ENCODE data around the gene KRT2.

Gene KRT2

DNA sequence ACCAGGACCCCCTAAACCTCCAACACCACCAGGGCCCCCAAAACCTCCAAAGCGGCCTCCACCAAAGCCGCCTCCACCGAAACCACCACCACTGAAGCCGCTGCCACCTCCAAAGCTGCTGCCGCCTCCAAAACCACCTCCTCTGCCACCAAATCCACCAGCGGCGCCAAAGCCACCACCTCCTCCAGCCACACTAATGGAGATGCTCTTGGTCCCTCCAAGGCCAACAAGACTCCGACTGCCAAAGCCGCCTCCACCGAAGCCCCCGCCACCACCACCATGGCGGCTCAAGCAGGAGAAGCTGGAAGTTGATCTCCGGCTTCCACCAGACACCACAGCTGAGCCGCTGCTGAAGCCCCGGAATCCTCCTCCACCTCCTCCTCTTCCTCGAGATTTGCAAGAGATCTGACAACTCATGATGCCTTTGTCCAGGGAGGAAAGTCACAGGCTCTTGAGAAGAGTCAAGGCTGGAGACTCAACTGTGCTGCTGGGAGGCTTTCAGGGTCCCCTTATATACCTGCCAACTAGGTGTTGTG, at the start of gene KRT2:
TSS of gene KRT2 (minus strand) at position 486 of the 536 bp plus-strand sequence. CDS start at position 417, 69 bp downstream.
- DNase-seq (ENCODE audit: low spot score): no peak

DNA sequence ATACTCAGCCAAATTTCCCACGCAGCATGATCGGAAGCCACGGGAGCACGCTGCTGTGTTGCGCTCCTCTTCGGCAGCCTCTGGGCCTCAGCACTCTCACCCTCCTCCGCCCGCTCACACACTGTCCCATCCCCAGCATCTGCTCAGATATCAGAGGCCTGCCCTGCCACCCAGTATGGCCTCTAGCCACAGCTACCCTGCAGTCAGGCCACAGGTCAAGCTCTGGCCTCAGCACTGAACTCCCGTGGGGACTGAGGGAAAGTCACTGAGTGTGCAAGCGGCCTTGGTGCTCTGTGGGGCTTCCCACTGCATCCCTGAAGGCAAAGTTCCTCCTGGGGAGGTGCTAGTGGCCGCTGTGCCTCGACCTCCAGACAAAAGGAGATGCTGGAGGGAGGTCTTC, 49.3 kb upstream of the KRT2 start:
- DNase-seq (ENCODE audit: low spot score): no peak

DNA sequence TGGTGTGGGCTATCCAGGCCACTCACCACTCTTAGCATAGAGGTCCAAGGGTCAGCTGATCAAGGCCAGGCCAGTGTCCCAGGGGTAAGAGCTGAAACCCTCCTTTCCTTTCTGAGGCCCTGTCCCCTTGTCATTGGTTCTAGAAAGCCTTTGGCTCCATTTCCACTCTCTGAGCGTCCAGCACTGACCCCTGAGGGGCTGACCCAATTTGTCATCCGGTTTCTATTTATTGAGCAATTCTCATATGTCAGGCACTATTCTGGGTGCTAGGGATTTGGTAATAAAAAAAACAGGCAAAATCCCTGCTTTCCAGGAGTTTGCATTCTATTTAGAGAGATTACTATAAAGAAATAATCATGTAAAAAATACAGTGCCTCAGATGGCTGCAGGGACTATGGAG, 47.9 kb upstream of the KRT2 start:
- no peak for DNase-seq (ENCODE audit: low spot score)

DNA sequence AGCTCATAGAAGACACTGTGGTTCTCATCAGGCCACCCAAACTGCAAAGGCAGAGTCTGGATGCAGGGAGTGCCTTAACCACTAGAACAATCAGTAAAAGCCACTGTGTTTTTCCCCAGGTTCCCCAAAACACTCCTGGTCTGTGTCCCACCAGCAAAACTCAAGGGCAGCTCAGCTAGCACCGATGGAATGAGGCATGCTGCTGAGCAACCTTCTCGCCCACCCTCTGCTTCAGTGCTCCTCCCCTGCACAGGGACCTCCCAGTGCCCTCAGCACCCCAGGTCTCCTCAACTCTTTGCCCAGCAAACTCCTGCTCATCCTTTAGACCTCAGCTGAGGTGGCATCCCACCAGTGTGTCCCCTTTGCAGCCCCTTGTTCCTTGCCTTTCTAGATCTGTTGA, 47.4 kb upstream of the KRT2 start:
- DNase-seq (ENCODE audit: low spot score): no peak

DNA sequence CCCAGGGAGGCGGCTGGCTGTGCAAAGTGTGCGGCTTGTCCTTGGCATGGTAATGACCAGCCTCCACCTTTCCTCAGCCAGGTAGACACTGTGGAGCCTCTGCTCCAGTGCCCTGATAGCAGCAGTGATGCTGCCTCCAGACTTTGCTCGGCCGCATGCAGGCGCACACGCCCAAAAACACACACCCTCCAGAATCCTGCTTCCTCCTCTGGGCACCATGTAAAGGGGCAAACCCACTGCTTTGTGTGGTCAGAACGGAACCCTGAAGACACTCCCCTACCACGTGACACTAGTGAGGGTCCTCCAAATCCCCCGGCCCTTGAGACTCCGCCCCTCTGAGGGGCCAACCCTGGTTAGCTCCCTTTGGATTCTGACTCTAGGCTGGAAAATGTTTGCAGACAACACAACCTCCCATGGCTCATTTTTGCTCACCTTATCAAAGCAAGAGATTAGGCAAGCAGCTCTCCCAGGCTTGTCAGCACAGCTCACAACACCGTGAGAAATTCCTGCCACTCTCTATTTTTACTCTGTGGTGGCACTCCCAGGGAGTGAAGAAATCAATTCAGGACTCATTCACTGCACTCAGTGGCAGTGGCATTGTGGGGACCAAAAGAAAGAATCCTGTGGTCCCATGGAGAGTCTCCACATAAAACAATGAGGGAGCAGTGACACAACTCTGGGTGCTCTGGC, 46.8 kb upstream of the KRT2 start:
- no peak for DNase-seq (ENCODE audit: low spot score)

DNA sequence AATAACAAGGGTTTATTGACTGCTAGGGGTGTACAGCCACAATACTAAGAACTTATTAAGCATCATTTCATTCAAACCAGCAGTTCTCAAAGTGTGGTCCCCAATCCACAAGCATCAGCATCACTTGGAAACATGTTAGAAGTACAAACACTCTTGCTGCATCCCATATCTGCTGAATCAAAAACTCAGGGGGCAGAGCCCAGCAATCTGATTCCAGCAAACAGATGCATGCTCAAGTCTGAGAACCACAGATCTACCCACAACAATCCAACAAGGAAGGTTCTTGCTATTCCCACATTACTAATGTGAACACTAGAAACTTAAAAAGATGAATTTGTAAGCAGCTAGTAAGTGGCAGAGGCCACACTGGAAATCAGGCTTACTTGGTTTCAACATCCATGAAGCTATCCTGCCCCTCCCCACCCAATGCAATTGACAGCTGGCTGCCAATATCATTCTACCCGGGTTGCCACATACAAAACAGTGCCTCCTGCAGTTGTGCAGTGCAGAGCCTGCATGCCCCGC, 45.1 kb upstream of the KRT2 start:
- DNase-seq (ENCODE audit: low spot score): no peak

DNA sequence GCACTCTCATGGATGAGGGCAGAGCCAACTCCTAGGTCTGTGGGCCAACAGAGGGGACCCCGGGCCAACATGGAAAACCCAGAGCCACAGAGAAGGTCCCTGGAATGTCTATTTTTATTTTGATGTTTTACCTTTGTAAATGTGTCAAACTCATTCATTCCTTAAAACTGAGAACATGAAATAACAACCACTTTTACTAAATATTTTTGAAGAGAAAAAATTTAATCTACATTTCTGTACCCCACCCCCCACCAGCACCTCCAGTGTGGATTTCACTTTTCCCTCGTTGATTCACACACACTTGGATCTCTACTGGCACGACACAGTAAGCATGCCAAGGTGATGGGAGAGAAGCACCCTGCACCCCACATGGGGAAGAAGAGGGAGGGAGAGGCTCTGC, 44.6 kb upstream of the KRT2 start:
- no peak for DNase-seq (ENCODE audit: low spot score)

DNA sequence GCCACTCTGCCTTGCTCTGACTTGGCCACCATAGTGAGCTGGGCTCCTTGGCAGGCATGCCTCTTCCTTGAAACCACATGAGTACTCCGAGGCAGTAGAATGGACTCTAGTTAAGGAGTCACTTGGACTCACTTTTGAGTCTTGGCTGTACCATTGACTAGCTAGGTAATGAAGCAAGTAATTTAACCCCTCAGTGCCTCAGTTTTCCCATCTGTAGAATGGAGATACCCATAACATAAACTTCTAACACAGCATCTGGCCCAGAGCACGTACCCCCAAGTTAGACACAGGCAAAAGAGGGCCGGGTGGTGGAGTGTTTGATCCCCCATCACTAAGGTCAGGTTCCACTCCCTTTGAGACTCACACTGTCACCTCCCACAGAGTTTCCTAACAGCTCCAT, 43.0 kb upstream of the KRT2 start:
- no peak for DNase-seq (ENCODE audit: low spot score)

DNA sequence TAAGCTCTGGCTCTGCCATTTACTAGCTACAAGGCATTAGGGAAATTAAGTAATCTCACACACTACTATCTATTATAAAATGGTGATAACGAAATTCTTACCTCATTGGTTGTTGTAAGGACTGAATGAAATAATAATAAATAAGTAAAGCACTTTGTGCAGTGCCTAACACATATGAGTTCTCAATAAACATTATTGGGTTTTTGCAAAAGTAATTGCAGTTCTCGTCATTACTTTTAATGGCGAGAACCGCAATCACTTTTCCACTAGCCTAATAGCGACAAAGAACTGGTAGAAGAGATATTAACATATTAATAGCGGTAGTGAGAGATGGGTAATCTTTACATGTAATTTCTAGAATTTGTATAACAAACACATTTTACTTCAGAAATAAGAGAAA, 42.1 kb upstream of the KRT2 start:
- no peak for DNase-seq (ENCODE audit: low spot score)

DNA sequence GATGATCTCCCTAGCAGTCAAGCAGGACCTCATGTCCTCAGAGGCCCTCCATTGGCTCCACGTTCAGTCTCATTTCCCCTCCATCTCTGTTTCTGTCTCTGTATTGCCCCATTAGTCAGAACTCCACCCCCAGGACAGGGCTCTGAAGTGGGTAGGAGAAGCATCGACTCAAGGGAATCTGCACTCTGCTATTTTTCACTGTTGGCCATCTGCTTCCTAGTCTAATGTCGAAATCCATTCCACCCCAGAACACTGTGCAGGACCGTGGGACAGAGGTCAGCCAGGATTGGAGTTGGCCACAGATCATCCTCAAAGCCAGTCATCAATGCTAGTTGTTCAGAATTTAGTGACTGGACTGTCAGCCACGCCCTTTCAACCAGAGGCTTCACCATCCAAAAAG, 41.2 kb upstream of the KRT2 start:
- DNase-seq (ENCODE audit: low spot score): no peak

DNA sequence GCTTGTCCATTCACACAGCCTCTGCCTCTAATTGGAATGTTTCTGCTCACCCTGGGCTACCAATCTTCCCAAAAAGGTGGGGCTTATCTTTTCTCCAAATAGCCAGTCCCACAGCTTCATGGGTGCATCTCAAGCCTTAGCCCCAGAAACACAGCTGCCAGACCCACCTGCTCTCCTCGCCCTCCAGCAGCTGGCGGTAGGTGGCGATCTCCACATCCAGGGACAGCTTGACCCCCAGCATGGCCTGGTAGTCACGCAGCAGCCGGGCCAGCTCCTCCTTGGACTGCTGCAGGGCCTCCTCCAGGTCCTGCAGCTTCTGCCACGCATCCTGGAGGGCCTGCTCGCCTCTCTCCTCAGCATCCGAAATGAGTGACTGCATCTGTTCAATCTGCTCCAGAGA, 40.2 kb upstream of the KRT2 start:
- no peak for DNase-seq (ENCODE audit: low spot score)

DNA sequence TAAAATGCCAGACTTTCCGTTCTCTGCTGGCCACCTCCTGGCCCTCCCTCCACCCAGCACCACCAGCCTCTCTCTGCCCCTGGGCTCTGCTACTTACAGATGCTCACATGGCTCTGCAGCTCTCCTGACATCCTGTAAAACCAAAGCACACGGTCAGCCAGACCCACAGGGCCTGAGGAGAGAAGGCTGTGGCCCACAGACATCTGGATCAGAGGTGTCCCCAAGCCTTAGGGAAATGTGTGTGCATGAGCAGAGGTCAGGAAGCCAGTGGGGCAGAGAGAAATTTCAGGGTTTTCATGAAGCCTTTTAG, 39.8 kb upstream of the KRT2 start:
- DNase-seq (ENCODE audit: low spot score): no peak

DNA sequence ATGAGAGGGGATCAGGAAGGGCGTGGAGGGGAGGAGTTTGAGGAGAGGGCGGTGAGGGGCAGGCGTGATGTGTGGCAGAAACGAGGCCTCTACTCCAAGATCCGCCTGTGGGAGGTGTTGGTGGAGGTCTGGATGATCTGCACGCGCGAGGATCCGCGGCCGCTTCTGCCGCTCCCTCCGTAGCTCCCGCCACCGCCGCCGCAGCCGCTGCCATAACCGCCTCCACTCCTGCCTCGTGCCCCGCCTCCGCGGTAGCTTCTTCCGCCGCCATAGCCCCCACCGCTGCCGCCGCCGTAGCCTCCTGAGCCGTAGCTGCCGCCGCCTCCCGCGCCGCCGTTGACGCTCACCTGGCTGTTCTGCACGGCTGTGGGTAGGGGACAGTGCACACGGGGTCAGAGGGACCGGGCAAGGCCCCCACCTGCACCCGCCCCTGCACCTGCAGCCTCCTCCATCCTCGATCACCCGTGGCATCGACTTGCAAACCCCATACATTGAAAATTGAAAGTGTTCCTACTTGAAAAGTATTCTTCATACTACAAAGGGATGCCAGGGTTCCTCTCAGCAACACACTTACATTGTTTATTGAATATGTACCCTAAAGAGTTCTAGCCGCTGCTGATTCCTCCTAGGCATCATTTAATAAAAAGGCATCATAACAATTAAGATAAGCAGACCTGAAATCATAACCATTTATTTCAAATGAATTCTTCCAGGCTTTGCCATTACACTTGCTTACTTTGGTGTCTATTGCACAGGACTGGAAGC, 39.2 kb upstream of the KRT2 start:
- DNase-seq (ENCODE audit: low spot score): peak; percentile 54

DNA sequence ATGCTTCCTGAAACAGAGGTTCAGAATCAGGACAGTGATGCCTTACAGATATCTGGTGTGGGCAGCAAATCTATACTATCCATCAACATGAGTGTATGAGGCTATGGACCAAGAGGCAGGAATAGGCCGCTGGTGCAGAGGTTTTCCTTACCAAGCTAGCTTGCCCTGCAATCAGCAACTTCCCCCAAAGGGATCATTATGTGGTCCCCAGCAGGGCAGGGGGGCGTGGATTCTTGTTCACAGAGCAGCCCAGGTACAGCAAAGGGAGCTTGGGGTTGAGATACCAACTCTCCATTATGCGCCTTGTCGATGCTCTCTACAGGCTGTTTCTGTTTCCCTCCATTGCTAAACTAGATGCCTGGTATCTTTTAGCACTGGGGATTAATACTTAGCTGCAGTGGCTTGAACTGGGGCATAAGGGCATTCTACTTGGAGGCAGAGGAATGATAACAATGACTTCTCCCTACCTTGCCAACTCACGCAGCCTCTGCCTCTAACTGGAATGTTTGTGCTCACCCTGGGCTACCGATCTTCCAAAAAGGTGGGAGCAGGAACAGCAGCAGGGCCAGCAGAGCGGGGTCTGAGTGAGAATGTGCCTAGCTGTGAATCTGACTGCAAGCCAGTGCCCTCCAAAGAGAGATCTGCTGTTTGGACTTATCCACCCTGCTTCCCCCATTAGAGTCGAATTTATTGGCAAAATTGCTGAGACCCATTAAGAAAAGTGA, 38.5 kb upstream of the KRT2 start:
- no peak for DNase-seq (ENCODE audit: low spot score)

DNA sequence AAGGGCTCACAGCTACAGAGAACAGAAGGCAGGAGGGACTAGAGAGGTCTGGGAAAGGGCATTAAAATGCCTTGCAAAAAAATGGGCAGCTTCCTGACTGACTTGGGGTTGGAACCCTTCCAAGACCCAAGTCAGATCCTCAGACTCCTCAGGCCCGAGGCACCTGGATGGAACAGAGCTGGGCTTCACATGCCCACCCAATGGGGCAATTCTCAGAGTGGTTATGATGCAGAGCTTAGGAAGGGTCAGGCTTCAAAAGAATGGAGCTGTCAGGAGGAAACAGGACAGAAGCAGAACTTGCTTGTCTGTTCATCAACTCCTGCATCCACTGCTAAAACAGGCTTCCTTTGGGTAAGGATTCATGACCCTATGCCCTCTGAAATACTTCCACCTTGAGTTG, 37.9 kb upstream of the KRT2 start:
- no peak for DNase-seq (ENCODE audit: low spot score)

DNA sequence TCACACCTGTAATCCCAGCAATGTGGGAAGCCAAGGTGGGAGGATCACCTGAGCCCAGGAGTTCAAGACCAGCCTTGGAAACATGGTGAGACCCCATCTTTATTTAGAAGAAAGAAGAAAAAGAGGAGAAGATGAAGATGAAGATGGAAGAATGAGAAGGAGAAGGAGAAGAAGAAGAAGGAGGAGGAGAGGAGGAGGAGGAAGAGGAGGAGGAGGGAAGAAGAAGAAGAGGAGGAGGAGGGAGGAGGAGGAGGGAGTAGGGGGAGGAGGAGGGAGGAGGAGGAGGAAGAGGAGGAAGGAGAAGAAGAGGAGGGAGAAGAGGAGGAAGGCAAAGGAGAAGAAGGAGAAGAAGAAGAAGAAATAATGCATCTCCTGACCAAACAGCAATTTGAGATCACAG, 37.2 kb upstream of the KRT2 start:
- DNase-seq (ENCODE audit: low spot score): no peak

DNA sequence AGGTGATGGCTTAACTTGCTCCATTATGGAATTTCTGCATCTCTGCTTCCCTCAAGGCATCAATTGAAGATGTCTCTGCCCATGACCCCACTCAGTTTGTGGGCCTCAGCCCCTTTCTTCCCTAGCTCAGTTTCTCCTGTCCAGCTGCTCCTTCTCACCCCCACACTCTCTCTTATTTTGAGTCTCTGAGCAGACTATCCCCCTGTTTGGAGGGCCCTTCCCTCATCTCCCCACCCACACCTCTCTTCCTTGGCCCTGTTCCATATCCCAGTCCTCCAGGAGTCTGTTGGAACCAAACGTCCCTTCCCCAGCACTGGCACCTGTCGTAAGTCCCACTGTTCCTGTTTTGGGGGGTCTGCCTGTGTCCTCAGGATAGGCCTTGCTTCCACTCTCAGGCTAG, 36.5 kb upstream of the KRT2 start:
- DNase-seq (ENCODE audit: low spot score): no peak

DNA sequence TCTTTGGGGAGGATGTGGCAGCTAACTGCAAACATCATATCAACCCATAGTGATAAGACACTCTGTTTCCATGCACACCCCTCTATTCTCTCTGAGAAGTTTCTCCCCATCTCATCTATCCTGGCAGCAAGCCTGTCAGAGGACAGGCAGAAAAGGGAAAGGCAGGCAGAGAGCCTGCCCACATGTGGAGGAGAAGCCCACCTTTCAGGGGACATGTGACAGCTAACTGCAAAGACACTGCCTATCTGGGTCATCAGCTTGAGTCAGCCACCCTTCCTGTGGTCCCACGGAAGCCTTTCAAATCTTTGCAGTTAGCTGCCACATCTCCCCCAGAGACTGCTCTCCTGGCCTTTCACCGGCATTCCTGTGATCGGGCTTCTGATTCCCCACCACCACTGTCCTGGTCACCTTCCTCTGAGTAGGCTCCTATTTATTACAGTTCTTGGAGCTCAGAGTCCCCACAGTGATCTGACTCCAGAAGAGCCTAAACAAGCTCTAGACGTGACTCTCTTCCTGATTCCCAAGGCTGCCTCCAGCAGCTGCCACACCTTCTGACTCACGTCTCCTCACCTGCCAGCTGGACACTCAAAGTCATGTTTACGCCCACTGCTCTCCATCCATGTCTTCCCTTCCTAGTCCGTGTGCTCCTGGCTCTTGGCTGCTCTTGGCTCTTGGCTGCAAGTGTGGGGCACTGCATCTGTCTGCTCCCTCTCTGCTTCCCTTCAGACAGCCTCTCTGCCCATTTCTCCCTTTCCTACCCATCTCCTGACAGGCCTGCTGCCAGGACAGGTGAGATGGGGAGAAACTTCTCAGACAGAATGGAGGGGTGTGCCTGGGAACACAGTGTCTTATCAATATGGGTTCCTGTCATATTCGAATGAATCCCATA, 35.7 kb upstream of the KRT2 start:
- DNase-seq (ENCODE audit: low spot score): no peak

DNA sequence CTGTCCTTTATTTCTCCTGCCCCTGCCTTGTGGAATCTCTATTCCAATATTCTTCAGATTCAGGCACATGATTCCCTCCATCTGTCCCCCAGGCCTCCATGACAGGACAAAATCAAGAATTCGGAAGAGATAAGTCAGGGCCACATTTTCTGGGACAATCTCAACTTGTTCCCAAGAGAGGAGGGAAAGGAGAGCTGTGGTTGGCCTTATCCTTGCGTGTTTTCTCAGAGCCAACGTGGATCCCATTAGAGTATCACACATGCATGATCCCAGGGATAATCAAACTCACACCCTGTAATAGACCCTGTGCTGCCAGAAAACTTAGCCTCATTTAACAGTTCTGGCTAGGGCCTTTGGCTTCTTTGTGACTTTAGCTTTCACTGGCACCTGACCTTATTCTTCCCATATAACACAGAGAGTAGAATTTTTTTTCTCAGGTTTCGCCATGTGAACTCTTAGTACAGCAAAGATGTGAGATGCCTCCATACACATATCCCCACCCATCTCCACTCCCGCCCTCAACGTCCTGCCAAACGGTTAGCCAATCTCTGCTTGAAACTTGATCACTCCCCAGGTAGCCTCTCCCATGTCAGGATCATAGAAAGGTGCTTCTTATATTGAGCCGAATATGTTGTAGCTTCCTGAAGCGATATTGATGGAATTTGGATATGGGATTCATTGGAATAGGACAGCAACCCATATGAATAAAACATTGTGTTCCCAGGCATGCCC, 34.9 kb upstream of the KRT2 start:
- no peak for DNase-seq (ENCODE audit: low spot score)

DNA sequence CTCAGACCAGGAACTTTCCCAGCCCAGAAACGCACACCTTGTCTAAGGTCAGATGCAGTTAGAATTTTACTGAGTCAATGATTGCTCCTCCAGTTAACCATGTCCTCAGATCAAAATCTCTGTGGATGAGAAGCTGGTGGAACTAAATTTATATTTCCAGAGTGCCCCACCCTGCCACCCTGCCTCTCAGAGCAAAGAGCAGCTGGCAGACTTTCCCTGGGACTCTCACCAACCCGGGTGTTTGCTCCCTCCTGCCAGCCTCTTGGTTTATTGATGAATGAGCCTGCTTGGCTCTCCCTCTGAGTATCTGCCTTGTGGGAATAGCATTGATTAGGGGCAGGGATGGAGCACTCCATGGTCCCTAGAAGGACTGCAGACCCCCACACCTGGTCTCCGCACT, 34.1 kb upstream of the KRT2 start:
- DNase-seq (ENCODE audit: low spot score): no peak

DNA sequence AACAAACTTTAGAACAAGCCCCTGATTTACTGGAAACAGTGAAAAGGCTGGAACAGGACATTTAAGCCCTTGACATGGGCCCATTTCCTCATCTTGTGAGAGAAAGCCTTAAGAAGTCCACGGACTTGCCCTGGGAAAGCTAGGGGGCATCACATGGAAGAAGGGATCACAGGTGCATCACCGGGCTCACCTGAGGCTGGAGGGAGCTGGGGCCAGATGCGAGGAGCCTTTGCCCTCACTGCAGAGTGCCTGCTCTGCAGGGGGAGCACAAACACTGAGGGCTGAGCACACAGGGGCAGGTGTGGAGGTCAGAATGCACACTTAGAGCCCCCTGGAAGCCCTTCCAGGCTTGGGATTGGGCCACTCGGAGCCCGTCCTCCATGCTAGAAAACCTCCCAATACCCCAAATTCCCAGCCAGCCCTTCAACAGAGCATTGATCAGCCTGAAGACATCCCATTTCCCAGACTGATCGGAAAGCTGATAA, 33.4 kb upstream of the KRT2 start:
- no peak for DNase-seq (ENCODE audit: low spot score)
